Measurements from ENCODE around the gene HOXB2.

DNA sequence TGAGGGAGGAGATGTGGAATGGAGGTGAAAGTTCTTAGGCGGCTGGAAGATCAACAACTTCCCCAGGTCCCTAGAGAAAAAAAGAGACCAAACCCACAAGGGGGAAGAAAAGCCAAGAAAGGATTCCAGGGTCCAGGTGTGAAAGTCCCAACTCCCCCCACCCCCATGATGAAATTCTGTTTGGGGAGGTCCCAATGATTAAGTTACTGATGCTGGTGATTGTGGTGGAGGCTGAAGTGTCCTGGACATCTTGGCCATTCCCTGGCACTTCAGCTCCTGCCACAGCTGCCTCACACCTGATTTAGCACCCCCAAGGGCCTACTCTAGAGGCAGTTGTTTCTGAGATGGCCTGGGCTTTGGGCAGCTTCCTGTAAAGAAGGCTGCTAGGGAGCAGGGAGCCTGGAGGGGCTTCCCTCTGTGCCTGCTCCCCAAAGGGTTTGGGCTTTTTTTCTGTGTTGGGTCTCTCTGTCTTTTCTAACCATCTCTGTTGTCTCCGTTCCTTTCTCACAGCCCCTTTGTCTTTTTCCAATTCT lies 20.2 kb upstream of the HOXB2 start:
- TF ChIP-seq, protein P1, sequence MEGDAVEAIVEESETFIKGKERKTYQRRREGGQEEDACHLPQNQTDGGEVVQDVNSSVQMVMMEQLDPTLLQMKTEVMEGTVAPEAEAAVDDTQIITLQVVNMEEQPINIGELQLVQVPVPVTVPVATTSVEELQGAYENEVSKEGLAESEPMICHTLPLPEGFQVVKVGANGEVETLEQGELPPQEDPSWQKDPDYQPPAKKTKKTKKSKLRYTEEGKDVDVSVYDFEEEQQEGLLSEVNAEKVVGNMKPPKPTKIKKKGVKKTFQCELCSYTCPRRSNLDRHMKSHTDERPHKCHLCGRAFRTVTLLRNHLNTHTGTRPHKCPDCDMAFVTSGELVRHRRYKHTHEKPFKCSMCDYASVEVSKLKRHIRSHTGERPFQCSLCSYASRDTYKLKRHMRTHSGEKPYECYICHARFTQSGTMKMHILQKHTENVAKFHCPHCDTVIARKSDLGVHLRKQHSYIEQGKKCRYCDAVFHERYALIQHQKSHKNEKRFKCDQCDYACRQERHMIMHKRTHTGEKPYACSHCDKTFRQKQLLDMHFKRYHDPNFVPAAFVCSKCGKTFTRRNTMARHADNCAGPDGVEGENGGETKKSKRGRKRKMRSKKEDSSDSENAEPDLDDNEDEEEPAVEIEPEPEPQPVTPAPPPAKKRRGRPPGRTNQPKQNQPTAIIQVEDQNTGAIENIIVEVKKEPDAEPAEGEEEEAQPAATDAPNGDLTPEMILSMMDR (conservative IDR thresholded peaks at IDR 0.05 in 1 of 2, IDR thresholded peaks at IDR 0.05 in 1 of 2; ENCODE audit: low read depth in 1 of 2, low read length in 2 of 2) = no peak
- no peak for TF ChIP-seq EZH2 (IDR thresholded peaks at IDR 0.05; ENCODE audit: low read length, missing control alignments)
